ENCODE results near the gene P2RY14. TPM values are rescaled to one million over a fixed set of nuclear protein-coding genes. Genes with fewer than 3 reads are reported as not detected.
A peak's percentile ranks its signal among the peaks of the same experiment; 100 is the strongest.

Gene P2RY14
- total and polyA plus RNA-seq, 2 experiments from 2014 or later: 0.95 TPM; not detected in 1

DNA sequence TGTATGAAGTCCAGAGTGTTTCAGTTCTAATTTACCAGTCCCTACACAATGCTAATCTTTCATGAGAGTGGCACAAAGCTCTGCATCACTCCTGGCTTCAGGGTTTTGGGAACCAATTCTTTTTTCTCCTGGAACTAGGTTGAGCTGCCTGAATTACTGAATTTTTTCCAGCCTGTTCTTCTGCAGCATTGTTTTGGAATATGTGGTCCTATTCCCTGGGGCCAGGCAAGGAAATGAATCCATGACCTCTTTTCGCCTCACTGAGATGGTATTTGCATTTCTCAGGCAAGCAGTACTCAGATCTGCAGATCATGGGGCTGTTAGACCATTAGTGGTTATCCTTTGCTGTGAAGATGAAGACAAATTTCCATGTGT, 49.7 kb downstream of the P2RY14 start (continued):
- TF ChIP-seq CREB1 (CRISPR knock-in tag; IDR thresholded peaks at IDR 0.05; ENCODE audit: low read depth): no peak
- TF ChIP-seq, protein P1, sequence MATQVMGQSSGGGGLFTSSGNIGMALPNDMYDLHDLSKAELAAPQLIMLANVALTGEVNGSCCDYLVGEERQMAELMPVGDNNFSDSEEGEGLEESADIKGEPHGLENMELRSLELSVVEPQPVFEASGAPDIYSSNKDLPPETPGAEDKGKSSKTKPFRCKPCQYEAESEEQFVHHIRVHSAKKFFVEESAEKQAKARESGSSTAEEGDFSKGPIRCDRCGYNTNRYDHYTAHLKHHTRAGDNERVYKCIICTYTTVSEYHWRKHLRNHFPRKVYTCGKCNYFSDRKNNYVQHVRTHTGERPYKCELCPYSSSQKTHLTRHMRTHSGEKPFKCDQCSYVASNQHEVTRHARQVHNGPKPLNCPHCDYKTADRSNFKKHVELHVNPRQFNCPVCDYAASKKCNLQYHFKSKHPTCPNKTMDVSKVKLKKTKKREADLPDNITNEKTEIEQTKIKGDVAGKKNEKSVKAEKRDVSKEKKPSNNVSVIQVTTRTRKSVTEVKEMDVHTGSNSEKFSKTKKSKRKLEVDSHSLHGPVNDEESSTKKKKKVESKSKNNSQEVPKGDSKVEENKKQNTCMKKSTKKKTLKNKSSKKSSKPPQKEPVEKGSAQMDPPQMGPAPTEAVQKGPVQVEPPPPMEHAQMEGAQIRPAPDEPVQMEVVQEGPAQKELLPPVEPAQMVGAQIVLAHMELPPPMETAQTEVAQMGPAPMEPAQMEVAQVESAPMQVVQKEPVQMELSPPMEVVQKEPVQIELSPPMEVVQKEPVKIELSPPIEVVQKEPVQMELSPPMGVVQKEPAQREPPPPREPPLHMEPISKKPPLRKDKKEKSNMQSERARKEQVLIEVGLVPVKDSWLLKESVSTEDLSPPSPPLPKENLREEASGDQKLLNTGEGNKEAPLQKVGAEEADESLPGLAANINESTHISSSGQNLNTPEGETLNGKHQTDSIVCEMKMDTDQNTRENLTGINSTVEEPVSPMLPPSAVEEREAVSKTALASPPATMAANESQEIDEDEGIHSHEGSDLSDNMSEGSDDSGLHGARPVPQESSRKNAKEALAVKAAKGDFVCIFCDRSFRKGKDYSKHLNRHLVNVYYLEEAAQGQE (IDR thresholded peaks at IDR 0.05; ENCODE audit: unreplicated experiment): no peak

DNA sequence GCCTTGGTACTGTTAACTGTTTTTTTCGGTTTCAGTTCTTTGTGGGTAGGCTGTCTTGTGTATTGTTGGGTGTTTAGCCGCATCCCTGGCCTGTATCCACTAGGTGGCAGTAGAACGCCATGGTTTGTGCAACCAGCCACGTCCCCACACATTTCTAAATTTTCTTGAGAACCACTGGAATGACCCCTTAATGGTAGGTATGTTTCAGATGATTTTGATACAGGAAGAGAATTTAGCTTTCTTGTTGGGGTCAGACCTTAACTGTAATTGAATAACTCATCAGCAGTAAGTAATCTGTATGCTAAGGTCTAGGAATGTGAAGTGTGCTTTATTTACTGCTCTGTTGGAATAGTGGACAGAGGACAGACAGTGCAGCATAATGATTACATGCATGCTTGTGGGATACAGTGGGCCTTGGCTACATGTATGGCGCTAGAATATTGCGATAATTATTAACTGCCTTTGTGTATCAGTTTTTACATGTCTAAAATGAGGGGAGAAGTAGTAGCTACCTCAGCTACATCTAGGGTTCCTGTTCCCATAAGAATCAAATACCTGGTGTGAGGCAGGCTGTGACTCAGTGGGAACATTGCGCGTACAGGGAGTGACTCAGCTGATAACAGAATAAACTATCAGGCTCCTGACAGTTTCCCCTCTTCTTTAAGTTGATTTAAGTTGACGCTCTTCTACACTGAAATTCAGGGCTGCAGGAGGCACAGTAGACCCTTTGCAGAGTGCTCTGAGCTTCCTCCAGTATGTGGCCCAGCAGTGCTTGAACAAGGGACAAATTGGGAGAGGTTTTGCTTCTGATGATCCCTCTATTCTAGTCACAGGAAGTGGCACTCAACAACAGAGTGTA, 50.3 kb downstream of the P2RY14 start:
- Histone ChIP-seq H2AFZ (no peak overlapping the region), H3K36me3 (ENCODE audit: insufficient read depth) (peaks cover 5% of the 10 kb centered on the region; the same call in 1 of the 2 replicates), H4K20me1 (replicated peaks; ENCODE audit: insufficient read depth) (no peaks in the 10 kb centered on the region), H3K4me3 (no peak overlapping the region), H3F3A (replicated peaks; ENCODE audit: low read depth) (no peaks in the 10 kb centered on the region), H3K4me2 (no peak overlapping the region), H3K9me2 (ENCODE audit: insufficient read depth) (no peaks in the 10 kb centered on the region; the same call in 1 of the 2 replicates), H3K4me1 (ENCODE audit: insufficient read depth) (peaks cover 28% of the 10 kb centered on the region), H3K27ac (ENCODE audit: low read depth) (0 out of 2 replicates have a peak overlapping the region, but pooled peaks have one; percentile 42), H3K79me2 (replicated peaks; ENCODE audit: insufficient read depth) (no peaks in the 10 kb centered on the region; the same call in 1 of the 2 replicates), H3K27me3 (ENCODE audit: insufficient read depth) (no peaks in the 10 kb centered on the region)
- H3K4me1 Mint-ChIP-seq: peaks cover 30% of the 10 kb centered on the region
- DNase-seq (ENCODE audit: low spot score): peak; percentile 83
- TF ChIP-seq, protein P2, sequence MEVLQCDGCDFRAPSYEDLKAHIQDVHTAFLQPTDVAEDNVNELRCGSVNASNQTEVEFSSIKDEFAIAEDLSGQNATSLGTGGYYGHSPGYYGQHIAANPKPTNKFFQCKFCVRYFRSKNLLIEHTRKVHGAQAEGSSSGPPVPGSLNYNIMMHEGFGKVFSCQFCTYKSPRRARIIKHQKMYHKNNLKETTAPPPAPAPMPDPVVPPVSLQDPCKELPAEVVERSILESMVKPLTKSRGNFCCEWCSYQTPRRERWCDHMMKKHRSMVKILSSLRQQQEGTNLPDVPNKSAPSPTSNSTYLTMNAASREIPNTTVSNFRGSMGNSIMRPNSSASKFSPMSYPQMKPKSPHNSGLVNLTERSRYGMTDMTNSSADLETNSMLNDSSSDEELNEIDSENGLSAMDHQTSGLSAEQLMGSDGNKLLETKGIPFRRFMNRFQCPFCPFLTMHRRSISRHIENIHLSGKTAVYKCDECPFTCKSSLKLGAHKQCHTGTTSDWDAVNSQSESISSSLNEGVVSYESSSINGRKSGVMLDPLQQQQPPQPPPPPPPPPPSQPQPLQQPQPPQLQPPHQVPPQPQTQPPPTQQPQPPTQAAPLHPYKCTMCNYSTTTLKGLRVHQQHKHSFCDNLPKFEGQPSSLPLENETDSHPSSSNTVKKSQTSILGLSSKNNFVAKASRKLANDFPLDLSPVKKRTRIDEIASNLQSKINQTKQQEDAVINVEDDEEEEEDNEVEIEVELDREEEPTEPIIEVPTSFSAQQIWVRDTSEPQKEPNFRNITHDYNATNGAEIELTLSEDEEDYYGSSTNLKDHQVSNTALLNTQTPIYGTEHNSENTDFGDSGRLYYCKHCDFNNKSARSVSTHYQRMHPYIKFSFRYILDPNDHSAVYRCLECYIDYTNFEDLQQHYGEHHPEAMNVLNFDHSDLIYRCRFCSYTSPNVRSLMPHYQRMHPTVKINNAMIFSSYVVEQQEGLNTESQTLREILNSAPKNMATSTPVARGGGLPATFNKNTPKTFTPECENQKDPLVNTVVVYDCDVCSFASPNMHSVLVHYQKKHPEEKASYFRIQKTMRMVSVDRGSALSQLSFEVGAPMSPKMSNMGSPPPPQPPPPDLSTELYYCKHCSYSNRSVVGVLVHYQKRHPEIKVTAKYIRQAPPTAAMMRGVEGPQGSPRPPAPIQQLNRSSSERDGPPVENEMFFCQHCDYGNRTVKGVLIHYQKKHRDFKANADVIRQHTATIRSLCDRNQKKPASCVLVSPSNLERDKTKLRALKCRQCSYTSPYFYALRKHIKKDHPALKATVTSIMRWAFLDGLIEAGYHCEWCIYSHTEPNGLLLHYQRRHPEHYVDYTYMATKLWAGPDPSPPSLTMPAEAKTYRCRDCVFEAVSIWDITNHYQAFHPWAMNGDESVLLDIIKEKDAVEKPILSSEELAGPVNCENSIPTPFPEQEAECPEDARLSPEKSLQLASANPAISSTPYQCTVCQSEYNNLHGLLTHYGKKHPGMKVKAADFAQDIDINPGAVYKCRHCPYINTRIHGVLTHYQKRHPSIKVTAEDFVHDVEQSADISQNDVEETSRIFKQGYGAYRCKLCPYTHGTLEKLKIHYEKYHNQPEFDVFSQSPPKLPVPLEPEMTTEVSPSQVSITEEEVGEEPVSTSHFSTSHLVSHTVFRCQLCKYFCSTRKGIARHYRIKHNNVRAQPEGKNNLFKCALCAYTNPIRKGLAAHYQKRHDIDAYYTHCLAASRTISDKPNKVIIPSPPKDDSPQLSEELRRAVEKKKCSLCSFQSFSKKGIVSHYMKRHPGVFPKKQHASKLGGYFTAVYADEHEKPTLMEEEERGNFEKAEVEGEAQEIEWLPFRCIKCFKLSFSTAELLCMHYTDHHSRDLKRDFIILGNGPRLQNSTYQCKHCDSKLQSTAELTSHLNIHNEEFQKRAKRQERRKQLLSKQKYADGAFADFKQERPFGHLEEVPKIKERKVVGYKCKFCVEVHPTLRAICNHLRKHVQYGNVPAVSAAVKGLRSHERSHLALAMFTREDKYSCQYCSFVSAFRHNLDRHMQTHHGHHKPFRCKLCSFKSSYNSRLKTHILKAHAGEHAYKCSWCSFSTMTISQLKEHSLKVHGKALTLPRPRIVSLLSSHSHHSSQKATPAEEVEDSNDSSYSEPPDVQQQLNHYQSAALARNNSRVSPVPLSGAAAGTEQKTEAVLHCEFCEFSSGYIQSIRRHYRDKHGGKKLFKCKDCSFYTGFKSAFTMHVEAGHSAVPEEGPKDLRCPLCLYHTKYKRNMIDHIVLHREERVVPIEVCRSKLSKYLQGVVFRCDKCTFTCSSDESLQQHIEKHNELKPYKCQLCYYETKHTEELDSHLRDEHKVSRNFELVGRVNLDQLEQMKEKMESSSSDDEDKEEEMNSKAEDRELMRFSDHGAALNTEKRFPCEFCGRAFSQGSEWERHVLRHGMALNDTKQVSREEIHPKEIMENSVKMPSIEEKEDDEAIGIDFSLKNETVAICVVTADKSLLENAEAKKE (CRISPR knock-in tag; IDR thresholded peaks at IDR 0.05): no peak
- no peak for TF ChIP-seq CREB1 (CRISPR knock-in tag; IDR thresholded peaks at IDR 0.05; ENCODE audit: low read depth)
- no peak for TF ChIP-seq NANOG (IDR thresholded peaks at IDR 0.05; ENCODE audit: borderline replicate concordance)
- TF ChIP-seq, protein P3, sequence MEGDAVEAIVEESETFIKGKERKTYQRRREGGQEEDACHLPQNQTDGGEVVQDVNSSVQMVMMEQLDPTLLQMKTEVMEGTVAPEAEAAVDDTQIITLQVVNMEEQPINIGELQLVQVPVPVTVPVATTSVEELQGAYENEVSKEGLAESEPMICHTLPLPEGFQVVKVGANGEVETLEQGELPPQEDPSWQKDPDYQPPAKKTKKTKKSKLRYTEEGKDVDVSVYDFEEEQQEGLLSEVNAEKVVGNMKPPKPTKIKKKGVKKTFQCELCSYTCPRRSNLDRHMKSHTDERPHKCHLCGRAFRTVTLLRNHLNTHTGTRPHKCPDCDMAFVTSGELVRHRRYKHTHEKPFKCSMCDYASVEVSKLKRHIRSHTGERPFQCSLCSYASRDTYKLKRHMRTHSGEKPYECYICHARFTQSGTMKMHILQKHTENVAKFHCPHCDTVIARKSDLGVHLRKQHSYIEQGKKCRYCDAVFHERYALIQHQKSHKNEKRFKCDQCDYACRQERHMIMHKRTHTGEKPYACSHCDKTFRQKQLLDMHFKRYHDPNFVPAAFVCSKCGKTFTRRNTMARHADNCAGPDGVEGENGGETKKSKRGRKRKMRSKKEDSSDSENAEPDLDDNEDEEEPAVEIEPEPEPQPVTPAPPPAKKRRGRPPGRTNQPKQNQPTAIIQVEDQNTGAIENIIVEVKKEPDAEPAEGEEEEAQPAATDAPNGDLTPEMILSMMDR (conservative IDR thresholded peaks at IDR 0.05; ENCODE audit: low read depth in 2 of 2): peak; percentile 96 to 98
- no peak overlapping the region; the same call in 2 of the 3 replicates for H3K4me3 Mint-ChIP-seq
- H3K36me3 Mint-ChIP-seq (ENCODE audit: low read depth): peaks cover 12% of the 10 kb centered on the region
- H3K27me3 Mint-ChIP-seq (ENCODE audit: insufficient read depth, low read depth, poor library complexity): no peaks in the 10 kb centered on the region
- peak; percentile 90 for ATAC-seq
- H3K27ac Mint-ChIP-seq: peak overlapping the region; percentile 84
- no peaks in the 10 kb centered on the region for H3K9me3 Mint-ChIP-seq
